Sigmoid colon (tissue), 4 donors: ENCODE results near the gene SALL2.

ENCODE experiments used
- EP300 ChIP-seq, 4 donors: sonication (generic); formaldehyde crosslinking; IDR thresholded peaks; one replicate each; pipeline ENCODE4 v1.6.1; 2017; ENCODE audit warnings: antibody characterized with exemption in 4 of 4
- POLR2A ChIP-seq, 2 donors: fragments of 450-650 bp; IDR thresholded peaks; one replicate each; pipeline ENCODE4 v1.6.1; 2016; ENCODE audit warnings: antibody characterized with exemption in 2 of 2, mild to moderate bottlenecking in 2 of 2, moderate library complexity in 2 of 2
- TF ChIP-seq, protein P1 (sequence below), 4 experiments: fragments of 450-650 bp in 3 of 4; fragments of 200-600 bp in 1 of 4; IDR thresholded peaks; one replicate each; pipeline ENCODE4 v1.5.1; 2016 to 2019; ENCODE audit warnings: antibody characterized with exemption in 4 of 4, mild to moderate bottlenecking in 3 of 4, moderate library complexity in 2 of 4

DNA sequence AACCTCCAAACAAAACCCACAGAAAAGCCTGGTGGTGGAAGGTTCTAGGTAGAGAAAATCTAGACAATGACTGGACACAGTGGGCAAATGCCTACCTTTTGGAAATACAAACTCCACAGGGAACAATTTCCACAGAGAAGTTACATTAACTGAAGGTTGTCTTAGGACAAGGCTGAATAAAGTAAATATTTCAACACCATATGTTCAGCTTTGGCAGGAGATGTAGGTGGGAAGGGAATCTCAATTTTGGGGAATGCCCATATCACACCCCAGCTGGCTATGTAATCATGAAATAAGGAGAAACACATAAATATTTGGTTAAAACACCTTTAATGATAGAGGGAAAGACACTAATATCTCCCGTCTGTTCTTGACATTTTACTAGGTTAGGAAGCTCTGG, 5.4 kb downstream of the SALL2 start:
- TF ChIP-seq, protein P1, sequence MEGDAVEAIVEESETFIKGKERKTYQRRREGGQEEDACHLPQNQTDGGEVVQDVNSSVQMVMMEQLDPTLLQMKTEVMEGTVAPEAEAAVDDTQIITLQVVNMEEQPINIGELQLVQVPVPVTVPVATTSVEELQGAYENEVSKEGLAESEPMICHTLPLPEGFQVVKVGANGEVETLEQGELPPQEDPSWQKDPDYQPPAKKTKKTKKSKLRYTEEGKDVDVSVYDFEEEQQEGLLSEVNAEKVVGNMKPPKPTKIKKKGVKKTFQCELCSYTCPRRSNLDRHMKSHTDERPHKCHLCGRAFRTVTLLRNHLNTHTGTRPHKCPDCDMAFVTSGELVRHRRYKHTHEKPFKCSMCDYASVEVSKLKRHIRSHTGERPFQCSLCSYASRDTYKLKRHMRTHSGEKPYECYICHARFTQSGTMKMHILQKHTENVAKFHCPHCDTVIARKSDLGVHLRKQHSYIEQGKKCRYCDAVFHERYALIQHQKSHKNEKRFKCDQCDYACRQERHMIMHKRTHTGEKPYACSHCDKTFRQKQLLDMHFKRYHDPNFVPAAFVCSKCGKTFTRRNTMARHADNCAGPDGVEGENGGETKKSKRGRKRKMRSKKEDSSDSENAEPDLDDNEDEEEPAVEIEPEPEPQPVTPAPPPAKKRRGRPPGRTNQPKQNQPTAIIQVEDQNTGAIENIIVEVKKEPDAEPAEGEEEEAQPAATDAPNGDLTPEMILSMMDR (IDR thresholded peaks at IDR 0.05): no peak
- TF ChIP-seq EP300 (IDR thresholded peaks at IDR 0.05) (no peak), POLR2A (IDR thresholded peaks at IDR 0.05) (no peak)
